22Rv1 (cell line): ENCODE data around the gene TIMP1.

Experiments used
- H3K27ac ChIP-seq: fragments of 450-650 bp; 2 replicates; pipeline ENCODE4 v1.5.1; 2017
- CTCF ChIP-seq: fragments of 450-650 bp; IDR thresholded peaks from 2 replicates; pipeline ENCODE4 v1.5.1; 2017; ENCODE audit warnings: mild to moderate bottlenecking
- ZFX ChIP-seq: fragments of 450-650 bp; IDR thresholded peaks from 2 replicates; pipeline ENCODE4 v1.6.1; 2017; ENCODE audit warnings: antibody characterized with exemption, borderline replicate concordance

Gene TIMP1

GRCh38 chrX:47574547-47575301, 7.5 kb upstream of the TIMP1 start:
- TF ChIP-seq CTCF (no peak), ZFX (no peak)
- no peak overlapping the region for H3K27ac ChIP-seq

DNA sequence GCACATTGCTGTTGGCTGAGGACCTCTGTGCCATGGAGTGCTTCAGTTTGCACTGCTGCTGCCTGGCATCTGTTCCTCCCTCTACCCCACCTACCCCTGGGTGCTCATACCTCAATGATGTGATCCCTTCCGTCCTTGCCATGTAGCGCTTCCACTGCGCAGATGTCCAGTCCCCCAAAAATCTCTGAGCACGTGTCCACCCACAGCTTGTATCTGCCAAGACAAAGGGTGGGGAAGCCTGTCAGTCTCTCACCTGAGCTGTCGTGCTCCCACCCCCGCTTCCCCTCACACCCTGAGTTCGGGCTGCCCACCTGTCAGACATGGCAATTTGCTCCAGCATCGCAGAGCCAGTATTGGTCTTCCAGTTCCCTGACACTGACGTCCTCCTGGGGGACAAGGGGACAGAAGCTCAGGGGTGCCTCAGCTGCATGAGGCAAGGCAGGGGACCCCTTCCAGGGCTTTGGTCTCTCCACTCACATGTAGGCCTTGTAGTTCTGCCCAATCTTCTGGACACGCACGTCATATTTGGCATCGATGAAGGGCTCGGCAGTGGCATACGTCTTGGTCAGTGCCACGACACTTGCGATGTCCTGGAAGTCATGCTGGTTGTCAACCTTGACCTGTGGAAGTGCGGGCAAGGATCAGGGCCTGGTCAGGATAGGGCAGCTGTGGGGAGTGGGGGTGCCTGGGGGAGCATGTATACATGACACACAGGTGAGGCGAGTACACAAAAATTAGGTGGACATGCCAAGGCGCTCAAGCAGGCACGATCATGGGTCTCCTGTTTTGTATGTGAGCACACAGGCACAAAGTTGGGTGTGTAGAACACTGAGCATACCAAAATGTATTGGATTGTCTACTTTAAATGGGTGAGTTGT, 6.0 kb upstream of the TIMP1 start:
- no peak overlapping the region for H3K27ac ChIP-seq
- TF ChIP-seq ZFX = no peak
- no peak for TF ChIP-seq CTCF

DNA sequence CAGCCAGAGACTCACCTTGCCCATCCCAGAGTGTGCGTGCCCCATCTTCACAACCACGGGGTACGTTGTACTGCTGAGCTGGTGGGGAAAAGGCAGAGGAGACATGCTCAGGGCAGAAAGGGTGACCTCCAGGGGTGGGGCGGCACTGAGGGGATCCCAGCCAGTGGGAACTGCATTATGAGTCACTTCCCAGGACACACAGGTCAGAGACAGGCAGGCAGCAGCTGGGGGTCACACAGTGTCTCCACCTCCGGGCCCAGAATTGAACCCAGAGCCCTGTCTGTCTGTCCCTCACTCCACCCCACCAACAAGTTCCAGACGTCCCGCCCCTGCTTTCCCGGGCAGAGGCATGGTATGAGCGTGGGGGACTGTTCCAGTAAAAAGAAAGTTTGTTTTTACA, 4.8 kb upstream of the TIMP1 start:
- no peak overlapping the region for H3K27ac ChIP-seq
- TF ChIP-seq ZFX = no peak
- TF ChIP-seq CTCF = no peak

GRCh38 chrX:47577901-47578300, 4.3 kb upstream of the TIMP1 start:
- TF ChIP-seq CTCF (no peak), ZFX (no peak)
- no peak overlapping the region for H3K27ac ChIP-seq

- TF ChIP-seq CTCF (no peak), ZFX (no peak)
- no peak overlapping the region for H3K27ac ChIP-seq
Observed at GRCh38 chrX:47578692-47579091, 3.5 kb upstream of the TIMP1 start.

DNA sequence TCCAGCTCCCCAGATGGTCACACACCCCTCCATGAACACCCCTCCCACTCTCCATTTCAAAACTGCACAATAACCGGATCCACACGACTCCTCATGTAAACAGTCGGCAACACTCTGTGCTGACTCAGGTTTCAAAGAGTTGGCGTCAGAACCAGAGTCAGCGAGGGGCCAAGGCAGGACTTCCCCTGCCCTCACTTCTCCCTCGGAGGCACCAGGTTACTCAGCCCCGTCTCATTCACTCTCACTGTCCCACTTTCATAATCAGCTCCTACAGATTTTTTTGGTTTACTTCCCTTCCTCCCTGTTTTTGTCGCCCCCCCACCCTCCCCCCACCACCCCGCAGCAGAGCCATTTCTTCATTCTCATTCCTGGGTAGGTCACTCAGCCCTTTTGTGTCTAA, 2.7 kb upstream of the TIMP1 start:
- TF ChIP-seq ZFX (no peak), CTCF (no peak)
- H3K27ac ChIP-seq = no peak overlapping the region
